ENCODE results near the gene MT3.
A peak's percentile ranks its signal among the peaks of the same experiment; 100 is the strongest.

MT3 gene

DNA sequence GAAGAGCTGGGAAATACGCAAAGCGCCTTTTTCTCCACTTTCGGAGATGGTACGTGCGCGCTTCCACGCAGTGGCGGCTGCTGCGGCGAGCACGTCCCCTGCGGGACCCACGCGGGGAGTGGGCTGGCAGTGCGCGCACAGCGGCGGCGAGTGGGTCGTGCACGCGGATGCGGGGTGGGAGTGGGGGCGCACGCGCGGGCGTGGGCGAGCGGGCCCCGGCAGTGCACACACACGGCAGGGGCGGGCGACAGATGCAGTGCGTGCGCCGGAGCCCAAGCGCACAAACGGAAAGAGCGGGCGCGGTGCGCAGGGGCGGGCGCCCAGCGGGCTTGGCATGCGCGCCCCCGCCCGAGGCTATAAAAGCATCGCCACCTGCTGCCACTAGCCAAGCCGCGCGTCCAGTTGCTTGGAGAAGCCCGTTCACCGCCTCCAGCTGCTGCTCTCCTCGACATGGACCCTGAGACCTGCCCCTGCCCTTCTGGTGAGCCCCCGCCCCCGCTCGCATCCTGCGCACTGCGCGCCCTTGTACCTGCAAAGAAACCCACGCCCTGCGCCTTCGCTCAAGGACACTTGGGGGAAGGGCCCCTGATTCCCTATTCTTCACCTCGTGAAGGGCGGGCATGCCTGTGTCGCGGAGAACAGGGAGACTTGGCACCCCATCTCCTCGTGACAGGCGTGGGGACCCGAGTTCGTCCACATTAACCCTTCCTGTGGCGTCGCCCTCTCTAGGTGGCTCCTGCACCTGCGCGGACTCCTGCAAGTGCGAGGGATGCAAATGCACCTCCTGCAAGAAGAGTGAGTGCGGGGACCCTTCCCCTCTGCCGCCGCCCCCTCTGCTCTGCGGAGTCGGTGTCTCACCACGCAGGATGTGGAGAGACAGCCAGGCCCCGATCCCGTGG lies at the start of gene MT3:
Gene MT3 (plus strand): TSS at position 388 of the 899 bp plus-strand sequence. CDS start 63 bp downstream, at position 451.
- peak in 51 of 56 donors; percentile 43 to 89 (median 72) for DNase-seq

DNA sequence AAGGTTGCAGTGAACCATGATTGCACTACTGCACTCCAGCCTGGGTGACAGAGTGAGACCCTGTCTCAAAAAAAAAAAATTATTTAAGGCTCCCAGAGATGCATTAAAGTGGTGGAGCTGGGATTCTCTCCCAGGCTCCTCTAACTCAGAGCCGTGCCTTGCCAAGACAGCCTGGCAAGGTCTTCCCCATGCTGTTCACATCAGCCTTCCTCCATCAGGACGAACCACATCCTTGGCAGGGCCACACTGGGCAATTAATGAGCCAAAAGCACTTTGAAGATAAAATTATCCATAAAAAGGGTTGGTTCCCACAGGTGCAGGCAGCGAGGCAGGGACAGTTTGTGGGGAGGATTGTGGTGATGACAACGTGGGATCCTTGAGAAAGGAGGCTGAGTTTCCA lies 49.7 kb upstream of the MT3 start:
- no peak for DNase-seq

DNA sequence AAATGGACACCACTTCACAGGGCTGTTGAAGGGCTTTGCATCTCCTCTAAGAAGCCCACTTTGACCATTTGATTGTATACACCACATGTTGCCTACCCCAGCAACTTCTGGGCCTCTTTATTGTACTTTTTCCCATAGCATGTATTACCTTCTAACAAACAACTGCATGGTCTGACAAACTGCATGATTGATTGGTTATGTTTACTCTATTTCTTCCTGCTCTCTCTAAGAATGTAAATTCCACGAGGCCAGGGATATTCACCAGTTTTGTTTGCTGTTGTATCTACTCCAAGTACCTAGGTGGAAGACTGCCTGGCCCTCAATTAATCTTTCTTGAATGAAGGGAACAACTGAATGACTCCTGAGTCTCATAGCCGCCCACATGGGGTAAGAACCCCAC lies 47.3 kb upstream of the MT3 start:
- DNase-seq: no peak

DNA sequence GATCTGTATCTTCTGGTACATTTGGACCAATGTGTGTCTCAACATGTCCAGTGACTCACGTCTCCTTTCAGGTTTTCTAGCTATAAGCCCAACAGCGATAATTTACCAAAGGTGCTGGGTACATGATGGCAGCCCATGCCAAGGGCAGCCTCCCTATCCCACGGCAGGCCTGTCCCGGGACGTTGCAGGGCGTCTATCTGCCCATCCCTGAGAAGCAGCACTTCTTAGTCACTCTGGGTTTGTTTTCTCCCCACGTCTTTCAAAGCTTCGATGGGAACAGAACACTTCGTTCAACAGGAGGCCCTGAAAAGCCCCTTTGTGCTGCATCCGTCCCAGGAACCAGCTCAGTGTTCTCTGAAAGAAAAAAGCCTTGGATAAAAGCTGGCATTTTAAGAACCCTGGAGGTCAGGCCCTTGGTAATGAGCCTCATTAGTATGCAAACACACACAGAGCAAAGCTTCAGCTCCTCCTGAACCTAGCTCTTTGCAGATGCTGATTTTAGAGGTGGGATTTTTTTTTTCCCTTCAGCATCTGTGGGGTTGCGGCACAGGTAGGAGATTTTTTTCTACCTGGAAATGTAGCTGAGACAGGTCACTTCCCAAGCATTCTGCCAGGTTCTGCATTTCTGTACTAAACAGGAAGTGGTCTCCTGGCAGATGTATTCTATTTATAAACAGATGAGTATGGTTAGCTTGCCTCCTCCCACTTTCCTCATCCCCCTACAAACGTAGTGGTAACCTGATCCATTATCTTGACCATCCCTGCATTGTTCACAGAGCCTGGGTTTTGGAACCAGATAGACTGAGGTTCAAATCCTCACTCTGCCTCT lies 42.0 kb upstream of the MT3 start:
- DNase-seq: peak in 55 of 56 donors; percentile 22 to 93 (median 70)

DNA sequence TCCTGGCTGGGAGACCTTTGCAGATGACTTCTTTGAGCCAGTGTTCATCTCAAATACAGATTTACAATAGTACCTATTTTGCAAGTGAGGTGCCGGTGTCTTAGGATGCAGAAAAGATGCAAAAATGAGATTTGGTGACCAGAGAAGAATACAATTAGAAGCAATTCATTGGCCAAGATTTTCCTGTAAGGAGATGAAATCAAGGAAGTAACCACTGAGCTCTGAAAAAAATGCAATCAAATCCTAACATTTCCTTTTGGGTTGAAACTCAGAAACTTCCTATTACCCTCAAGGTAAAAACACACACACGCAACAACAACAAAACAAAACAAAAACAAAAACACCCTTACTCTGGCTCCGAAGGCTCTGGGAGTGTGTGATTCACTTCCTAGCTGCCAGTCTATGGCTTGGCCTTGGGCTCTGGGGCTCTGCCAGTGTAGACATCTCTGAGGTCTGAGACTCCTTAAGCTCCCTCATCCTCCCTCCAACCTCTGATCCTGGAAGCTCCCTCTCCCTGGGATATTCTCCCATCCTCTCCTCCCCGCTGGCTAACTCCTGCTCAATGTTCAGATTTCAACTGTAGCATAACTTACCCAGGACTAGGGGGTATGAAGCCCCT lies 41.3 kb upstream of the MT3 start:
- DNase-seq: peak in 5 of 56 donors; percentile 9 to 46 (median 23)

DNA sequence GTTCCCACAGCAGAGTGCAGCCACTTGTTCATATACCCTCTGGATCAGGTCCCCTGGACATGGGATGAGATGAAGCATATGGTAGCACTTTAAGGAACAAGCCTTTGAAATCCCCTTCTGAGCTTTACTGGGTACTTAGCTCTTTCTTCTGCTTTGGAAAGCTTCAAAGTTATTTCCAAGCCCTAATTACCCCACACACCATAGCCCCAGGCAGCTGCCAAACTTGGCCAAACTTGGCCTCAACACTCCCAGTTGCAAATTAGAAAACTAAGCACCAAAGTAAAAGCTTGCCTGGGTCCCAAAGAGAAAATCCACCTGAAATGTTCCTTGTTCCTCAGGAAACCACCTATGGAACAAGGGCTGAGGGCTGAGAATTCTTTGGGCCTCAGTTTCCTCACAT lies 40.2 kb upstream of the MT3 start:
- DNase-seq: peak in 1 of 56 donors; percentile 9

DNA sequence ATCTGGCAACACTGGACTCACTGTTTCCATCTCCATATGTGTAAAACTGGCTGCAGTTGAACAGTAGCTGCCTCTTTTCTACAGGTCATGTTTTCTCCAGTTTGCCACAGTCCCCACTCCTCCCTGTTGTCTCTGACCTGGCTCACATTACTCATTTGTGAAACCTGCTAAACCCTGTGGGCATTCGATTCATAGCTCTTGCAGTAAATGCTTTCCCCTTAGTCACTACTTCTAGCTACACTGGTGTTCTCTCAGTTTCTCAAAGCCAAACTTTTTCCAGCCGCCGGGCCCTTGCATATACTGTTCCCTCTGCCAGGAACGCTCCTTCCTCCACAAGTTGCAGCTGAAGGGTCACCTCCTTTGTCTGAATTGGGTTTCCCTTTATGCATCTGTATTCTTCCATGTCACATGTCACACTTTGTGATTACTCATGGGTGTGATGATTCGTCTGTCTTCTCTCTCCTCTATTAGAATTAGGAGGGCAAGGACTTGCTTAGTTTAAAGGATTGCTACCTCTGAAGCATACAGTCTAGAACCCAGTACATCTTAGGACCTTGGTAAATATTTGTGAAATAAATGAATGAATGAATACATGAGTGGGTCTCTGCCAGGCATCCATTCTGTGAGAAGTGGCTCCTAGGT lies 39.5 kb upstream of the MT3 start:
- DNase-seq: peak in 1 of 56 donors; percentile 14

DNA sequence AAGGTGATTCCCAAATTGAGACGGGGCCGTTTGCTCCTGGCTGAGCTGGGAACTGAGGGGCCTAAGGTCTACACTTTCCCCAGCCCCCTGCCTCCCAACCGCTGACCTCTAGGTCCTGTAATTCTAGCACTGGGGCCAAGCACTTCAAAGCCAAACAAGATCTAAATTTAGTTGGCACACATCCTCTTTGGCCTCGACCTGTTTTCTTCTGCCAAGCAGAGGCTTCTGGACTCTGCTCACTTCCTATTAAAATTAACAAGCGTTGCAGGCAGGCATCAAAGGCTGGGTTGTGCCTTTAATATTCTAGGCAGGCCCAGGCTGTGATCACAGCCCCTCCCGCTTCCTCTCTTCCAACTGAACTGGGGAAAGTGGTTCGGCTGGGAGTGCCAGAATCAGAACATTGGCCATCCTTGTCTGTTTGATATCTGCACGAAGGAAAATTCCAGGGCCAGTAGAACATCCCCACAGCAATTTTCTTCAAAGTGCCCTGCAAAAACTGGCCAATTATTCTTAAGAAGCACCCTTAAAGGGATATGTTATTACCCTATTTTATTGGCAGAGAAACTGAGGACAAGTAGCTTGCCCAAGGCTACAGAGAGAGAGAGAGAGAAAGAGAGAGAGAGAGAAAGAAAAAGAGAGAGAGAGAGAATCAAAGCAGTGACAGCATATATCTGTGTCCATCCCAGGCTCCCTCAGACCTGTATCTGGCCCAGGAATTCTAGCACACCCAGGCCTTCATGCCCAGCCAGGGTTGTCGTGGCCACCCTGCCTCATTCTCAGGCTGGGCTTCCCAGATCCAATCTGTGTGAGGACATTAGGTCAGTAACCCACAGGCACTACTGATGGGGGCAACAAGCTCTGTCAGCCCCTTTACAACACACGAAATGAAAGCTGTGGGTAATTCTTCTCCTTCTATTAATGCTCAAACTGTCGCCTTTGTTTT lies 37.3 kb upstream of the MT3 start:
- peak in 53 of 56 donors; percentile 13 to 90 (median 66) for DNase-seq

DNA sequence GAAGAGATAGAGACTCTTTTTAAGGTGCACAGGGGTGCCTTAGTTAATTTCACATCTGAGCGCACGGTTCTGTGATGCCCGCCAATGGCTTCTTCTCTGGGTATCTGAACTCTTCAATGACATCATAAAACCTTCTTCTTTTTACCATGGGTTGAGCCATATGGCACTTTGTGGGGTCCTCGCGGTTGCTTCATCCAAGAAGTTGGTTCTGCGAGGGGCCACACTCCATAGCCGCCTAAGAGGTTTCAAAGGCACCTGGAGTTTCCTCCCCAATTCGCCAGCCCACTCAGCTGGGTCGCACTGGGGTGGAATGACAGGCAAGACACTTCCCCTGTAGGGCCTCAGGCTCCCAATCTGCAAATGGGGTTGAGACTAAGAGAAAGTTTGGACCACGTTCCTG lies 34.9 kb upstream of the MT3 start:
- DNase-seq: no peak

DNA sequence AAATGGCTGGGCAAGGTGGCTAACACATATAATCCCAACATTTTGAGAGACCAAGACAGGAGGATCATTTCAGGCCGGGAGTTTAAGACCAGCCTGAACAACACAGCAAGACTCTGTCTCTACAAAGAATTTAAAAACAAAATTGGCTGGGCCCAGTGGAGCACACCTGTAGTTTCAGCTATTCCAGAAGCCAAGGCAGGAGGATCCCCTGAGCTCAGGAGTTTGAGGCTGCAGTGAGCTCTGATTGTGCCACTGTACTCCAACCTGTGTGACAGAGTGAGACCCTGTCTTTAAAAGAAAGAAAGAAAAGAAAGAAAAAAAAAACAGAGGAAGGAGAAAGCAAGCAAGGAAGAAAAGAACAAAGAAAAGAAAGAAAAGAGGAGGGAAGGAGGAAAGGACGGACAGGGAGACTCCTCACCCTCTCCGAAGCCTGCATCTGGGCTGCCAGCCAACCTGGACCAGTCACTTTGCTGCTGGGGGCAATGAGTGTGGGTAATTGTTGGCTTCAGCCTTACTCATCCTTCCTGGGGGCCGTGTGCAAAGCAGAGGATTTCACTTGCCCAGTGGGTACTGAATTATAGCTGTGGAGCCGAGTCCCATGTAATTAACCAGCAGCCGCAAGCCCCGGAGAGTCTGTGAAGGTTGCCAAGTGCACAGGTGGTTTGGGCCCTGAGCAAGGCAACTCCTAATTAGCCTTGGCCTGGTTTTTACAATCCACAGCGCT lies 31.1 kb upstream of the MT3 start:
- DNase-seq: peak in 51 of 56 donors; percentile 16 to 89 (median 56)

DNA sequence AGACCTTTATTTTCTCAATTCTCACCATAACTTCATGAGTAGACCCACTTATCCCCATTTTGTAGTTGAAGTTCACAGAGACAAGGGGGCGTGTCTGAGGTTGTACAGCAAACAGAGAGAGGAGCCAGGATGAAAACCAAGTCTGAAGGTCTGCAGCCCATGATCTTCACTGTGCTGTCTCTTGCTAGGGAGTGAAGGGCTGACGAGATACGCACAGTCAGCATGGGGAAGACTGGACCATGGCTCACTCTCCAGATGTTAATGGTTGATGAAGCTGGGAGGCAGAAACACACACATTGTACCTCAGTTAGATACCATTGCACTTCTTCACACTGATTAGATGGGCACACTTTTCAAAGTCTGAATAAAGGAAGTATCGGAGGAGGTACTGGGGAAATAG lies 30.2 kb upstream of the MT3 start:
- no peak for DNase-seq

DNA sequence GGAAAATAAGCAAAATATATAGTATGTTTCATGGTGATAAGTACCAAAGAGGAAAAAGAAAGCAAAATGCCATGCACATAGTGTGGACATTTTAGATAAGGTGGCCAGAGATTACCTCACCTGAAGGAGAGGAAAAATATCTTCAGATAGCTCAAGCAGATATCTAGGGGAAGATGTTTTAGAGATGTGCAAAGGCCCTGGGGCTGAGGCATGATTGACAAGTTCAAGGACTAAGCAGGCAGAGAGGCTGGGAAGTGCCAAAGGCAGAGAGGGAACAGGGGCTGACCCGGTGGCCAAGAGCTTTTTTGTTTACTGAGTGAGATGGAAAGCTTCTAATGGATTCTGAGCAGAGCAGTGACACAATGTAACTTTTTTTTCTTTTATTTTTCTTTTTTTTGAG lies 28.9 kb upstream of the MT3 start:
- DNase-seq: no peak

DNA sequence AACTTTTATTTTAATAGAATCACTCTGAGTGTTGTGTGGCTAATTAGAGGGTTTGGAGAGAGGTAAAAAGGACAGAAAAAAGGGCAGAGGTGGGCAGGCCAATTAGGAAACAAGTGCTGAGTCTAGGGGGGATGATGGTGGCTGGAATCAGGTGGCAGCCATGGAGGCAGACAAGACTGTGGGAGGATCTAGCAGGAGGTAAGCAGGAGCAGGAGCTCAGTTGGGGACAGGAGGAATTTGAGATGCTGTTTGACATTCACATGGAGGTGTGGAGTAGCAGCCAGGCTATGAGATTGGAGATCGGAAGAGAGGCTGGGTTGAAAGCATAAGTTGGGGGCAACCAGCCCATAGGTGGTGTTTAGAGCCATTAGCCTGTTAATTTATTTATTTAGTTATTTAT lies 28.2 kb upstream of the MT3 start:
- DNase-seq: no peak

DNA sequence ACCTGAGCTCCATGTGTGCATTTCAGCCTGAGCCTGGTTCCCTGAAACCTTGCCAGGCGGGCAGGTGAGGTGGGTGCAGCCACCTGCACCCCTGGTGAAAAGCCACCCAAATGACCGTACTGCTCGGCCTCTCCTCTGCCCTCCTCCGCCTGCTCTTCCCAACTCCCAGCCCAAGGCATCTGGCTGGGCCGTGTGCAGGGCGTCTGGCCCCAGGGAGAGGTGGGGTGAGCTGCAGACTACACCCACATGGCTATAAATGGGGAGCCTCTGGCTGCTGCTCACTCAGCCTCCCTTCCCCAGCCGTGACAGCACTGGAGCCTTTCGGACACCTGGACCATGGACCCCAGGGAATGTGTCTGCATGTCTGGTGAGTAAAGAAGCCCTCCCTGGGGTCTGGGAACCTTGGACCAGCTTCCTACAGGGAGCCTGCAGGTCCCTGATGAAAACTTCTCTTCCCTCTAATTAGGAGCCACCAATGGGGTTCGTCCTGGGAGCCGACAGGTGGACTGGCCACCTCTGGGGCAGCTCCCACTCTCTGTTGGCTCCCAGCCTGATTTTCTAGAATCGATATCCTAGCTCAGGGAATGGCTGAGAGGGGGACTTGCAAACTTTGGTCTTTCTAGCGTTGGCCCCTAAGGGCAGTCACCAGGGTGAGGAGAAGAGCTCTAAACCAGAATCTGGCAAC lies 24.4 kb upstream of the MT3 start, which contains the start of gene MT4:
Gene MT4 (plus strand): TSS at position 281 of the 685 bp plus-strand sequence. CDS start 56 bp downstream, at position 337.
- no peak for DNase-seq

DNA sequence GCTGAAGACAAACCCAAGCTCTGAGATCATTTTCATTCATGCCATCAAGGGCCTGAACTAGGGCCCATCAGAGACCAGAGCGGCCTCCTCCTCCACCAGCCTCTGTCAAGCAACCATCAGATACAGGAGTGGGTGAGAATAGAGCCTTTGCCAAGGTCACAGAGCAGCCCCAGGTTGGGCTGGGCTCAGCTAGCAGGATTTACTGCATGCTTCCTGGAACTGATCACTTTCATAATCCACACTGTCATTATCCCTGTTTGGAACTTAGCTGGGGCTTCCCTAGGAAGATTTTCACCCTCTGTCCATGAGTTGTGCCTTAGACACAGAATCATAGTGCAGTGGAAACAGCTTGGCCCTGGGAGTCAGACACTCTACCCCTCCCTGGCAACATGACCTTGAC lies 19.4 kb upstream of the MT3 start:
- no peak for DNase-seq

DNA sequence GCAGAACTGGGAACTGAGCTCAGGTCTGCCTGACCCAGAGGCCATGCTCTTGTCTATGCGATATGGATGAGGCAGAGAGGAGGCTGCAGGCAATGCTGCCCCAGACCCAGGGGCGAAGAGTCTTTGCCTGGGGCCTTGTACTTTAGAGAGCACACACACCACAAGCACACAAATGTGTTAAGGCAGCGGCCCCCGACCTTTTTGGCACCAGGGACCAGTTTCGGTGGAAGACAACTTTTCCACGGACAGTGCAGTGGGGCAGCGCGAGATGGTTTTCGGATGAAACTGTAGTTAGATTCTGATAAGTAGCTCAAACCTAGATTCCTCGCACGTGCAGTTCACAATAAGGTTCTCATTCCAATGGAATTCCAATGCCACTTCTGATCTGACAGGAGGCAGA lies 17.8 kb upstream of the MT3 start:
- DNase-seq: no peak

DNA sequence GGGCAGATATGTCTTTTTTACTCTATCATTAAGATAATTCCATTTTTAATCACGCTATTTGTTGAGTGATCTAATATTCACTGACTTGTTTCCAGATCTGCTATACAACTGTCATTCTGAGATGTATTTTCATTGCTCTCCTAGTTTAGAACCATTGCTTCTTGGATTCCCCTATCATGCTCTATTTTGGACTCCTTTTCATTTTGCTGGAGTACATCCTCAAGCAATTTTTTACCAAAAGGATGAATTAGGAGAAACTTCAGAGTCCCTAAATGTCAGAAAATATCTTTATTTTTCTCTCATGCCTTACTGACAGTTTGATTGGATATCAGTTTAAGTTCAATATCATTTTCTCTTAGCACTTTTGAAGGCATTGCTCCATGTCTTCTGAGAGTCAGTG lies 14.7 kb upstream of the MT3 start:
- no peak for DNase-seq

DNA sequence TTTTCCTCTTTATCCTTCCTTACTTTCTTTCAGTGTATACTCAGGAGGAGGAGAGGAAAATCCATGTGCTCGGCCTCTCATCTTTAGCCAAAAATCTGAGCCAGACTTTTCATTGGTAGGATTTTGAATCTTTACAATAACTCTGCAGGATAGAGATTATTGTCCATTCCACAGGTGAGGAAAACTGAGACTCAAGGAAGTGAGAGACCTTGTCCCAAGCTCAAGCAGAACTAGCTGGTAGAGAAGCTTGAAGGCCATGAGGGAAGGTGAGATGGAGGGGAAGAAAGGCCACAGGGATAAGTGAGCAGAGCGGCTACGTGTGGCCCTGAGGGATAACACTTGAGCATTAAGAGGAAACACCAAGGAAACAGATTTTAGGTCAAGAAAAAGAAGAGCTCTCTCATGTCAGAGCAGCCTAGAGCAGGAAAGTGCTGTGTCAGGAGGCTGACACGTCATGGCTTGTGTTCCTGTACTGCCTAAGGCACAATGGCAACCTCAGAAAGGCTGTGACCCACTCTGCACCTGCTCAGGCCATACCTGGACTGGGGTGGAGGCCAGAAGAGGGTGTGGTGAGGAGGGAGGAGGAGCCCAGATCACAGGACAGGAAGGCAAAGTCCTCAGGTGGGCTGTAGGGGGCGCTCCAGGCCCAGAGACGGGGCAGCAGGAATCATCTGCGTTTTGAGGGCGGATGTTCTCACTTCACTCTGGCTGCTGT lies 12.6 kb upstream of the MT3 start:
- peak in 18 of 56 donors; percentile 5 to 59 (median 24) for DNase-seq
